ENCODE measurements around the gene SLC26A1.
"Not testable (repeated sequence)": the region's sequence is repeated elsewhere in the genome, so short reads cannot be mapped to it uniquely, and the experiment has no call there.

The SLC26A1 gene

GRCh38 chr4:999240-999863 is 6.1 kb upstream of the SLC26A1 start:
- not testable (repeated sequence) for DNase-seq (ENCODE audit: low read depth in 2 of 2, low spot score in 1 of 2)

GRCh38 chr4:998096-998691 is 5.0 kb upstream of the SLC26A1 start:
- no peak for DNase-seq (ENCODE audit: low read depth in 2 of 2, low spot score in 1 of 2)

- no peak for DNase-seq (ENCODE audit: low read depth in 2 of 2, low spot score in 1 of 2)
These were observed 4.3 kb upstream of the SLC26A1 start for GRCh38 chr4:997375-998071.

- no peak for DNase-seq (ENCODE audit: low read depth in 2 of 2, low spot score in 1 of 2)
These were observed 3.8 kb upstream of the SLC26A1 start for GRCh38 chr4:996997-997374.

- no peak for DNase-seq (ENCODE audit: low read depth in 2 of 2, low spot score in 1 of 2)
These were observed 3.1 kb upstream of the SLC26A1 start for GRCh38 chr4:996030-996996.

- DNase-seq (ENCODE audit: low read depth in 2 of 2, low spot score in 1 of 2) = no peak
These were observed 2.3 kb upstream of the SLC26A1 start for GRCh38 chr4:995311-996026.

- DNase-seq (ENCODE audit: low read depth in 2 of 2, low spot score in 1 of 2) = no peak
These were observed 700 bp downstream of the SLC26A1 start for GRCh38 chr4:992297-993110.

- no peak for DNase-seq (ENCODE audit: low read depth in 2 of 2, low spot score in 1 of 2)
These were observed 1.5 kb downstream of the SLC26A1 start for GRCh38 chr4:991451-992296.

GRCh38 chr4:990746-991367 is 2.3 kb downstream of the SLC26A1 start:
- no peak for DNase-seq (ENCODE audit: low read depth in 2 of 2, low spot score in 1 of 2)

GRCh38 chr4:989722-990471 is 3.3 kb downstream of the SLC26A1 start:
- no peak for DNase-seq (ENCODE audit: low read depth in 2 of 2, low spot score in 1 of 2)

GRCh38 chr4:988726-989721 is 4.2 kb downstream of the SLC26A1 start:
- DNase-seq (ENCODE audit: low read depth in 2 of 2, low spot score in 1 of 2) = no peak

- DNase-seq (ENCODE audit: low read depth in 2 of 2, low spot score in 1 of 2) = no peak
These were observed 5.3 kb downstream of the SLC26A1 start for GRCh38 chr4:987624-988513.

GRCh38 chr4:986879-987623 is 6.2 kb downstream of the SLC26A1 start, which contains the start of gene IDUA:
TSS of gene IDUA (plus strand) at chr4:987044. CDS start at chr4:987085, 41 bp downstream.
- peak; percentile 69 to 83 for DNase-seq (ENCODE audit: low read depth in 2 of 2, low spot score in 1 of 2)

GRCh38 chr4:986428-986878 is 6.8 kb downstream of the SLC26A1 start:
- DNase-seq (ENCODE audit: low read depth in 2 of 2, low spot score in 1 of 2) = no peak

All from stimulated activated CD8-positive, alpha-beta memory T cell treated with anti-CD3 and anti-CD28 coated beads, Interleukin-4, amount 100 ng/mL, for 4 hours (primary cell).